Neural cell (in vitro differentiated cells): ENCODE measurements around the gene AIF1.

Source experiments
- EZH2 ChIP-seq: fragments of 200-600, 300-800 bp; shearing (Covaris generic), sonication (generic); IDR thresholded peaks from 2 replicates; pipeline ENCODE4 v1.6.1; 2014; ENCODE audit warnings: antibody characterized with exemption, low read length, borderline replicate concordance, mild to moderate bottlenecking; ENCODE audit not compliant: insufficient read depth, poor library complexity, severe bottlenecking
- TF ChIP-seq, protein P1 (sequence below): fragments of 450-650 bp; IDR thresholded peaks from 2 replicates; pipeline ENCODE4 v1.5.1; 2014; ENCODE audit warnings: antibody characterized with exemption, mild to moderate bottlenecking, moderate library complexity; ENCODE audit not compliant: poor library complexity, severe bottlenecking
- TF ChIP-seq, protein P2 (sequence below): IDR thresholded peaks from 2 replicates; pipeline ENCODE4 v1.6.1; 2012; ENCODE audit warnings: borderline replicate concordance

DNA sequence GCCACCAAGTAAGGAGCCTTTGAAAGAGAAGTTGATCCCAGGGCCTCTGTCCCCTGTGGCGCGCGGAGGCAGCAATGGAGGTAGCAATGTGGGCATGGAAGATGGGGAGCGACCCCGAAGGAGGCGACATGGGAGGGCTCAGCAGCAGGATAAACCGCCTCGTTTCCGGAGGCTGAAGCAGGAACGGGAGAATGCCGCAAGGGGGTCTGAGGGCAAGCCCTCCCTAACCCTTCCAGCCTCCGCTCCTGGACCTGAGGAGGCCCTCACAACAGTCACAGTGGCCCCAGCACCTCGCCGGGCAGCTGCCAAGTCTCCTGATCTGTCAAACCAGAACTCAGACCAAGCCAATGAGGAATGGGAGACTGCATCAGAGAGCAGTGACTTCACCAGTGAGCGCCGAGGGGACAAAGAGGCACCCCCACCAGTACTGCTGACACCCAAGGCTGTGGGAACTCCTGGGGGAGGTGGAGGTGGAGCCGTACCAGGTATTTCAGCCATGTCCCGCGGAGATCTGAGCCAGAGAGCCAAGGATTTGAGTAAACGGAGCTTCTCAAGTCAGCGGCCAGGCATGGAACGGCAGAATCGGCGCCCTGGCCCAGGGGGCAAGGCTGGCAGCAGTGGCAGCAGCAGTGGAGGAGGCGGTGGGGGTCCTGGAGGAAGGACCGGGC, 17.4 kb downstream of the AIF1 start:
- TF ChIP-seq EZH2 = no peak
- TF ChIP-seq, protein P1, sequence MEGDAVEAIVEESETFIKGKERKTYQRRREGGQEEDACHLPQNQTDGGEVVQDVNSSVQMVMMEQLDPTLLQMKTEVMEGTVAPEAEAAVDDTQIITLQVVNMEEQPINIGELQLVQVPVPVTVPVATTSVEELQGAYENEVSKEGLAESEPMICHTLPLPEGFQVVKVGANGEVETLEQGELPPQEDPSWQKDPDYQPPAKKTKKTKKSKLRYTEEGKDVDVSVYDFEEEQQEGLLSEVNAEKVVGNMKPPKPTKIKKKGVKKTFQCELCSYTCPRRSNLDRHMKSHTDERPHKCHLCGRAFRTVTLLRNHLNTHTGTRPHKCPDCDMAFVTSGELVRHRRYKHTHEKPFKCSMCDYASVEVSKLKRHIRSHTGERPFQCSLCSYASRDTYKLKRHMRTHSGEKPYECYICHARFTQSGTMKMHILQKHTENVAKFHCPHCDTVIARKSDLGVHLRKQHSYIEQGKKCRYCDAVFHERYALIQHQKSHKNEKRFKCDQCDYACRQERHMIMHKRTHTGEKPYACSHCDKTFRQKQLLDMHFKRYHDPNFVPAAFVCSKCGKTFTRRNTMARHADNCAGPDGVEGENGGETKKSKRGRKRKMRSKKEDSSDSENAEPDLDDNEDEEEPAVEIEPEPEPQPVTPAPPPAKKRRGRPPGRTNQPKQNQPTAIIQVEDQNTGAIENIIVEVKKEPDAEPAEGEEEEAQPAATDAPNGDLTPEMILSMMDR = no peak
- TF ChIP-seq, protein P2, sequence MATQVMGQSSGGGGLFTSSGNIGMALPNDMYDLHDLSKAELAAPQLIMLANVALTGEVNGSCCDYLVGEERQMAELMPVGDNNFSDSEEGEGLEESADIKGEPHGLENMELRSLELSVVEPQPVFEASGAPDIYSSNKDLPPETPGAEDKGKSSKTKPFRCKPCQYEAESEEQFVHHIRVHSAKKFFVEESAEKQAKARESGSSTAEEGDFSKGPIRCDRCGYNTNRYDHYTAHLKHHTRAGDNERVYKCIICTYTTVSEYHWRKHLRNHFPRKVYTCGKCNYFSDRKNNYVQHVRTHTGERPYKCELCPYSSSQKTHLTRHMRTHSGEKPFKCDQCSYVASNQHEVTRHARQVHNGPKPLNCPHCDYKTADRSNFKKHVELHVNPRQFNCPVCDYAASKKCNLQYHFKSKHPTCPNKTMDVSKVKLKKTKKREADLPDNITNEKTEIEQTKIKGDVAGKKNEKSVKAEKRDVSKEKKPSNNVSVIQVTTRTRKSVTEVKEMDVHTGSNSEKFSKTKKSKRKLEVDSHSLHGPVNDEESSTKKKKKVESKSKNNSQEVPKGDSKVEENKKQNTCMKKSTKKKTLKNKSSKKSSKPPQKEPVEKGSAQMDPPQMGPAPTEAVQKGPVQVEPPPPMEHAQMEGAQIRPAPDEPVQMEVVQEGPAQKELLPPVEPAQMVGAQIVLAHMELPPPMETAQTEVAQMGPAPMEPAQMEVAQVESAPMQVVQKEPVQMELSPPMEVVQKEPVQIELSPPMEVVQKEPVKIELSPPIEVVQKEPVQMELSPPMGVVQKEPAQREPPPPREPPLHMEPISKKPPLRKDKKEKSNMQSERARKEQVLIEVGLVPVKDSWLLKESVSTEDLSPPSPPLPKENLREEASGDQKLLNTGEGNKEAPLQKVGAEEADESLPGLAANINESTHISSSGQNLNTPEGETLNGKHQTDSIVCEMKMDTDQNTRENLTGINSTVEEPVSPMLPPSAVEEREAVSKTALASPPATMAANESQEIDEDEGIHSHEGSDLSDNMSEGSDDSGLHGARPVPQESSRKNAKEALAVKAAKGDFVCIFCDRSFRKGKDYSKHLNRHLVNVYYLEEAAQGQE = no peak
